HG02884 (cell line): ENCODE data around the gene NUP210.
"Not testable (repeated sequence)": the region's sequence is repeated elsewhere in the genome, so short reads cannot be mapped to it uniquely, and the experiment has no call there.

ENCODE experiments used
- ATAC-seq: cut with Tn5 transposase; IDR thresholded peaks from one replicate; pipeline ENCODE4 v1.9.1; 2021; ENCODE audit warnings: mild to moderate bottlenecking, moderate library complexity; ENCODE audit not compliant: unreplicated experiment

Gene NUP210

DNA sequence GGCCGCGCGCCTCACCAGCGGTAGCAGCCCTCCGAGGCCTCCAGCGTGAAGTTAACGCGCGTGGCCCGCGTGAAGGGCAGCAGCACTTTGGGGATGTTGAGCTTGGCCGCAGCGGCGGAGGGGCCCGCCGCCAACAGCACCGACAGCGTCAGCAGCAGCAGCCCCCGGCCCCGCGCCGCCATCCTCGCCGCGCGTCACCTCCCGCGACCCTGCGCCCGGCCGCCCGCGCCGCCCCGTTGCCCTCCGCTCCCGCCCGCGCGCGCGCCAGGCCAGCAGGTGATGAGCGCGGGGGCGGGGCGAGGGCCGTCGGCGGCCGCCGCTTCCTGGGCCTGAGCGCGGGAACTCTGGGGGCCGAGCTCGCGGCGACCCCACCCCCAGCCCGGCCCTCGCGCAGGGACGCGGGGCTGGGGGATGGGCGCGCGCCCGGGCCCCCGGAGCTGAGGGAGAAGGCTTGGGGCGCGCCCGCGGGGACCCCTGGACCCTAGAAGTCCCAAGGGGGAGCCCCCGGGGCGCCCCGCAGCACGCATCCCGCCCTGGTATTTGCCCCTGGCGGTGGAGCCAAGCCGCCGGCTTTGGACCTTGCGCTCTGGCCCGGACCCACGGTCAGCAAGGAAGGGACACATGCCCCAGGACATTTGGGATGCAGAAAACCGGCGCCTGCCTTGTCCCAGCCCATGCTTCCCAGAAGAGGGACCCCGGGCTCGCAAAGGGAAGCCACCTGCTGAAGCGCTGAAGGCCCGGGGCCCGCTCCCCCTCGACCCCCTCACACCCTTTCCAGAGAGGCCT, at the start of gene NUP210:
Gene NUP210, minus strand, starts transcription at position 278 of the 786 bp plus-strand sequence. Its CDS starts 96 bp downstream, at position 182.
- peak; percentile 45 for ATAC-seq

DNA sequence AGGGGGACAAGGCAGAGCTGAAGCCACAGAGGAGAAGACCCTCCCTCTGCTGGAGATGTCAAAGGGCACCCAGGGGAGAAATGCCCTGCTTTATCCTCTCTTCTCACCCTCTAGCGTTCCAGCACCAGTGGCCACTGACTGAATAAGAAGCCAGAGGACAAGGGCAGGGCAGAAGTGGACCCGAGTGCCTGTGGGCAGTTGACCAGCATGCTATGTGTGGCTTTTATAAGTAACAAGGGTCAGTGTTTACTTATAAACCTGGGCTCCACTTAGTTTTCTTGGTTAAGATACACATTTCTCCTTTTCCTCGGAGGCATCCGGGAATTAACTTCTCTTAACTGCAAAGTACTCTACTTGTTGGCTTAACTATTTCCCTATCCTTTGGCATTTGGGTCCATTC, 46.7 kb upstream of the NUP210 start:
- ATAC-seq: no peak

DNA sequence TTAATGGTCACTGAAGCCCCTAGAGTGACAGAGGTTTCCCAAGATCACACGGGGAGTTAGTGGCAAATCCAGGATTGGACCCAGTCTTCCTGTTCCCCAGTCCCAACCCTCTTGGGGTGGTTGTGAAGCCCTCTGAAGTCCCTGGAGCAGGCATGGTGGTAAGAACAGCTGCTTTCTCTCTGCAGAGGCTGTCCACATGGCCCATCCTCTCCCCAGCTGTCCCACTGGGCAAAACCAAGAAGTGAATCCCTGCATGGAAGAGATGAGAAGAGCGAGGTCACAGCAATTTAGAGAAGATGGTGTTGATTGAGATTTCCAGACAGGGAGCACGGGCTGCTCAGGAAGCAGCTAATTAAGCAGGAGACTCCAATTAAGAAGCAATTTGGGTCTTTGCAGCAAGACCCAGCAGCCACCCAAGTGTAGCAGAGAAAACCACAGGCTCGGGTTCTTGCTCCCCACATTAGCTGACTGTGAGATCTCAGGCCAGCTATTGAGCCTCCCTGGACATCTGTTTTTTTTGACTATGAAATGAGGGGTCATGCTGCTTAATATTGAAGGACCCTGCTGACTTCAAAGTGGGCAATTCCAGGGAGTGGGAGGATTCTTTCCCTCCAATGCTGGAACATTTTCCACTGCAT, 45.2 kb upstream of the NUP210 start:
- no peak for ATAC-seq

DNA sequence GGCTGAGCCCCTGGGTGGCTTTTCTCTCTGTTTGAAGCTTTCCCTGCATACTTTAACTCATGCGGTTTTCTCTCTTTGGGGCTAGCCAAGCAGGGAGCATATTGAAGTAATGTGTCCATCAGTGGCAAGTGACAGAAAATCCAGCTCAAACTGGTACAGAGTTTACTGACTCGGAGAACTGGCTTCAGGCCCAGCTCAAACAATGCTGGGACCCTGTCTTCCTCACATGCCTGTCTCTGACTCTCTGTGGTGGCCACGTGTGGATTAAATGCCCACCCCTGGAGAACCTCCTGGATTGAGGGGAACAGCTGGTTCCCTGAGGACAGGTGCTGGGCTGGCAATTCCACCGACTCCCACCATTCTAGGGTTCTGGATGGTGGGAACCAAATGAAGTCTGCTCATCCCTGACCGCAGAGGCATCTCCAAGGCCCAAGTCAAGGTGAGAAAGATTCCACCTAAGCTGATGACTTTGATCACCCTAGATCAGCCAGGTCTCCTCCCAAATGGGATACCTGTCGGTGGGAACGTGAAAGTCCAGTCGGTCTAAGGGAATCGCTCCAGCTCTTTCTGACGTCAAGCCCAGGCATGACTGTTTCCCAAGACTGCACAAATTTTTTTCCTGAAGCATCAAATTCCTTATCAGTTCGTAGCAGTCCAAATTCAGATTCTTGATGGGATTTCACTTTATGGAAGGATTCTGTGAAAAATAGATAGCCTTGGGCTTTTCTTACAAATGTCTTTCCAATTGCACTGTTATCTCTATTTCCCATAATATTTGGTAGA, 43.7 kb upstream of the NUP210 start:
- no peak for ATAC-seq

DNA sequence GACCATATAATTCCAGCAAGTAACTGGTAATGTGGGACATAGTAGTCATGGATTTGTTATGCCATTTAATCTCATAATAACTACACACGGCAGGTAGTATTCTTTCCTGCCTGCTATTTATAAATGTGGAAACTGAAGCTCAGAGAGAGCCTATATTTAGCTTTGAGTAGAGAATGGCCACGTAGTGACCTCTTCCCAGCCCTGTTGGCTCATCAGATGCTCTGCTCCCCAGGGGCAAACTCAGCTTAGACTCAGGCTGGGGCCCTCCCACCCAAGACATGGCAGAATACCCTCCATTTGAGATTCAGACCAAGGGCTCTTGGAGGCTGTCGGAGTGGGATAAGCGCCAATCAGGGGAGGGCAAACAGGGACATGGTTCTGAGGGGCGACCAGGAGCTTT, 42.7 kb upstream of the NUP210 start:
- no peak for ATAC-seq

DNA sequence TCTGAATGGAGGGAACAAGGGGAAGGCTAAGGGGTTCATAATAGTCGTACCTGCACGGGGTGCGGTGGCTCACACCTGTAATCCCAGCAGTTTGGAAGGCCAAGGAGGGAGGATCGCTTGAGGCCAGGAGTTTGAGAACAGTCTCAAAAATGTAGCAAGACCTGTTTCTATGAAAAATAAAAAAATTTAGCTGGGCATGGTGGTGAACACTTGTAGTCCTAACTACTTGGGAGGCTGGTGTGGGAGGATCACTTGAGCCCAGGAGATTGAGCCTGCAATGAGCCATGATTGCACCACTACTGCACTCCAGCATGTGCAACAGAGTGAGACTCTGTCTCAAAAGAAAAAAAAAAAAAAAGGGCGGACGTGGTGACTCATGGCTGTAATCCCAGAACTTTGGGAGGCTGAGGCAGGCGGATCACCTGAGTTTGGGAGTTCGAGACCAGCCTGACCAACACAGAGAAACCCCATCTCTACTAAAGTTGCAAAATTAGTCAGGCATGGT, 42.1 kb upstream of the NUP210 start:
- ATAC-seq: no peak

DNA sequence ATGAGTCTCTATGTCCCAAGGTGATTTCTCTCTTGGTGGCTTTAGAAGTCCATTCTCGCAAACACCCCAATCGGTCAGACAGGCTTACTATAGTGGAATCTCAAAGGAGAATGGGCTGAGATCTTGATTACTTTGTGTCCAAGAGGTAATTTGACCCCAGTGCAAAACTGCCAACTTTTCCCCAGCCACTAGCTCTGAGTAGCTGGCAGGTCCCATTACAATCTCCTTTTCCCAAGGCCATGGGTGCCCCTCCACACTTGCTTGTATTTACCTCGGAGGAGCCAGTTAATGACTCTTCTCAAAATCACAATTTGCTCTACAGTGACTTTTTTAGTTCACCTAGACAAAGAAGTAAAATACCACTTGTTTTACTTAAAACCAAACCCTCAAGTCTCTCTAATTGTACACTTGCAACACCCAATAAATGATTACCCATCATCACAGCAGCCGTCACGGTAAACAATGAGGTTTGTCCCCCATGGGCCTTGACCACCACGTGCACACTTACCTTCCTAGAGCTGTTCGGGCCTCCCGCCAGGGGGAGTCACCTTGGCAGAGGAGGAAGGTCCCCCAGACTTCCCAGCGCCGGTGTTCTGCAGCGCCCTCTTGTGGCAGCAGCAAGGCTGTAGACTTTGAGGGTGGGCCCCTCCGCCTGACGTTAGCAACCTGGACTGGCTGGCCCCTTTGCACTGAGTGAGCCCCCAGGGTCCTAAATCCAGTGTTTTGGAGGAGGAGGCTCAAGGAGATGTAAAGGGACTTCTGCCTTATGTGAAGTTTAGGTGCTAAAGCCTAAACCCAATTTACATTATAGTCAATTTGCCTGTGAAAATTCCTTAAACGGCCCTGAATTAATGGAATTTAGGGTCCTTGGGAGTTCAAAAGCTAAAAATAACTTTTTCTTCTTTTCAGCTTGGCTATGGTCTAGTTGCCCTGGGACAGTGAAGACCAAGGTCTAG, 41.3 kb upstream of the NUP210 start:
- ATAC-seq: no peak

DNA sequence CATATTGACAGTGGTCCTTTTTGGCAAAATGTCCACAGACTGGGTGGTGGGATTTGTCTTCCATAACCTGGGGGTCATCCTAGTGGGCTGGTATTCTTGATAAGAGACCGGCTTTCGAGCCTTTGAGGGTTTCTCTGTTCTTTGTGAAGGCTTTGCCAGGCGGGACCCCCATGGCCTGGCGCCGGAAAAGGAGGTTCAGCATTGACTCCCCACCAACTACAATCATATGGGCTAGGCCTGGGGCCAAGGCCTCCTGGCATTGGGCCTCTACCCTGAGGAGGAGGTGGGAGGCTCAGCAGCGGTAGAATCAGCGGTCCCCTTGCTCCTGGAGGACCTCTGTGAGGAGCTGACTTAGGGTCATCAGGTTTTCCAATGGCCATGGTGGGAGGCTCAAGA, 40.2 kb upstream of the NUP210 start:
- ATAC-seq: no peak

DNA sequence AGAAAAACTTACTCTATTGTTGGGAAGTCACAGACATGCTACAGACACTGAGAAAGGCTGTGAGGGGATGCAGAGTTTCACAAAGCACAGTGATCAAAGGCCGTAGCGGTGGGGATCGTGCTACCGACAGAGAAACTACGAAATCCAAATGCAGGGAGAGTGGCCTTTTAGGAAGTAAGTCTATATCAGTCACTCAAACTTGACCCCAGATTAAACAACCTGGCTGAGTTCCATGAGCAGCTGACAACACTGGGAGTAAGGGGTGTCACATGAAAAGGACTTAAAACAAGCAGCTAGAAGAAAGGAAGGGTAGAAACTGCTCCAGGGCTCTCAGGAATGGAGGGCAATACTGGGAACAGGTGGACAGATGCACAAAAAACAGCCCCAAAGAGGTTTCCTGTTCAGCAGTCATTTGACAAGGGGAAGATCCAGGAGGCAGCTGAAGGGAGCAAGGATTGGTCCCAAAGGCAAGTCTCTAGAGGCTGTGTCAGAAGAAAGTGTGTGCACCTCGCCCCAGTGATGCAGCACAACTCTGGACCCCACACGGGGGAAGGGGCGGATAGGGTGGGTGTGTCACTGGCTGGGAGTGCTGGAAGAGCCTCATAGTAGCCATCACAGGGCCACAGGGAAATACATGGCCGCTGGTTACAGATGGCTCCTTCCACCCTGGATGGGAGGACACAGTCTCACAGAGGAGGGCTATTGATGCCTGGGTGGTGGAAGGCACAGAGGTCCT, 39.7 kb upstream of the NUP210 start:
- no peak for ATAC-seq

DNA sequence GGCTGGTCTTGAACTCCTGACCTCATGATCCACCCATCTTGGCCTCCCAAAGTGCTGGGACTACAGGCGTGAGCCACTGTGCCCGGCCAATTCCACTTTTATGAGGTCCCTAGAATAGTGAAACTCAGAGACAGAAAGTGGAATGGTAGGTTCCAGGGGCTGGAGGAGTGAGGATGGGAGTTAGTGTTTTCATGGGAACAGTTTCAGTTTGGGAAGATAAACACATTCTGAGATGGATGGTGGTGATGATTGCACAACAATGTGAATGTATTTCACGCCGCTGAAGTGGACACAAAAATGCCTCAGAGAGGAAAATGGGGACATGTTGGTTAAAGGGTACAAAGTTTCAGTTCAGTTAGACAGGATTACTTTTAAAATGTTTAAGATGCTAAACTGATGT, 37.5 kb upstream of the NUP210 start:
- no peak for ATAC-seq

DNA sequence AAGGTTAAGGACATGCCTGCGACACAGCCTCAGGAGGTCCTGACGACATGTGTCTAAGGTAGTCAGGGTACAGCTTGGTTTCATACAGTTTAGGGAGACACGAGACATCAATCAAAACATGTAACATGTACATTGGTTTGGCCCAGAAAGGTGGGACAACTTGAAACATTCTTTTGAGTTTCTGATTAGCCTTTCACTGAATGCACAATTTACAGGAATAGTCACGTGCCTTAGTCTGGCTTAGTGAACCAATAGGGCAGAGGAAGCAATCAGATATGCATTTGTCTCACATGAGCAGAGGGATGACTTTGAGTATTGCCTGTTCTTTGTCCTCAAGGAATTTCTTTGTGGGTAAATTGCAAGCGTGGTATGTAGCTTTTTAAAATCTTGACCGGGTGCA, 35.5 kb upstream of the NUP210 start:
- ATAC-seq: no peak

DNA sequence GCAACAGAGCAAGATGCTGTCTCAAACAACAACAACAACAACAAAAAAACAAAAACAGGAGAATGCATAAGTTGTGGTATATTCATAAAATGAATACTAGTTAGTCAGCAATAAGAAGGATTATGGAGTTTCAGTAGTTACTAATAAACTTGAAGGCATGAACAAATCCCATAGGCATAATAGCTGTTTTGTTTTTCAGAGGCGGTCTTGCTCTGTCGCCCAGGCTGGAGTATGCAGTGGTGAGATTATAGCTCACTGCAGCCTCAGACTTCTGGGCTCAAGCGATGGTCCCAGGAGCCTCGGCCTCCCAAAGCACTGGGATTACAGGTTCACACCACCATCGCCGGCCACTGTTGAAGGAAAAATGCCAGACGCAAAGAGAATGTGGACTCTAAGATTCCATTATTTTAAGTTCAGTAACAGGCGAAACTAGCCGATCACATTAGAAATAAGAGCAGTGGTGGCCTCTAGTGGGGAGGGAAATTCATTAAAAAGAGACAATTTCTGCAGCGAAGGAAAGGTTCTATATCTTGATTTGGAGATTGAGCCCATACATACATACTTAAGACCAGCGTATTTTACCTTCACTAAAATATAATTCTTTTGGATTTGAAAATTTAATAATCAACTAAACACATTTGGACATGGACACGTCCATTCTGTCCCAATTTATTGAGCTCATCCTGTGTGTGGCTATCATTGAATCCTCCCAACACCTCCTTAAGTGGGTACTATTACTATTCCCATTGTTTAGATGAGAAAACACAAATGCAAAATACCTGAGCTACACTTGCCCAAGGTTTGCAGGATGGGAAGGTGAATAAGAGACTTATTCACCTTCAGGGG, 32.6 kb upstream of the NUP210 start:
- ATAC-seq: no peak

DNA sequence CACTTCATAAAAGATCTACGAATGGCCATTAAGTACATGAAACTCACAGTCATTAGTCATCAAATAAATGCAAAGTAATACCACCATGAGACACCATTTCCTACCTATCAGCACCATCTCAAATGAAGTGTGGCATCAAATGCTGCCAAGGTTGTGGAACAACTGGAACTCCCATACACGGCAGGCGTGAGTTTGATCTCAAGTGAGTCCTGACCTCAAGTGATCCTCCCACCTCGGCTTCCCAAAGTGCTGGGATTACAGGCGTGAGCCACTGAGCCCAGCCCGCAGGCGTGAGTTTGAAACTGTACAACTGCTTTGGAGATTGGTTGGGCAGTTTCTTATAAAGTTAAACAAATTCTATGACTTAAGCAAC, 31.2 kb upstream of the NUP210 start:
- peak; percentile 14 for ATAC-seq

DNA sequence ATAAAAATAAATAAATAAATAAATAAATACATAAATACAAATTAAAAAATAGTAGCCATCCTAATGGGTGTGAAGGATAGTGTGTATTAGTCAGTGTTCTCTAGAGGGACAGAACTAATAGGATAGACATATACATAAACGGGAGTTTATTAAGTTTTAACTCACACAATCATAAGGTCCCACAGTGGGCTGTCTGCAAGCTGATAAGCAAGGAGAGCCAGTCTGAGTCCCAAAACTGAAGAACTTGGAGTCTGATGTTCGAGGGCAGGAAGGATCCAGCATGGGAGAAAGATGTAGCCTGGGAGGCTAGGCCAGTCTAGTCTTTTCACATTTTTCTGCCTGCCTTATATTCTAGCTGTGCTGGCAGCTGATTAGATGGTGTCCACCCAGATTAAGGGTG, 22.8 kb upstream of the NUP210 start:
- not testable (repeated sequence) for ATAC-seq

DNA sequence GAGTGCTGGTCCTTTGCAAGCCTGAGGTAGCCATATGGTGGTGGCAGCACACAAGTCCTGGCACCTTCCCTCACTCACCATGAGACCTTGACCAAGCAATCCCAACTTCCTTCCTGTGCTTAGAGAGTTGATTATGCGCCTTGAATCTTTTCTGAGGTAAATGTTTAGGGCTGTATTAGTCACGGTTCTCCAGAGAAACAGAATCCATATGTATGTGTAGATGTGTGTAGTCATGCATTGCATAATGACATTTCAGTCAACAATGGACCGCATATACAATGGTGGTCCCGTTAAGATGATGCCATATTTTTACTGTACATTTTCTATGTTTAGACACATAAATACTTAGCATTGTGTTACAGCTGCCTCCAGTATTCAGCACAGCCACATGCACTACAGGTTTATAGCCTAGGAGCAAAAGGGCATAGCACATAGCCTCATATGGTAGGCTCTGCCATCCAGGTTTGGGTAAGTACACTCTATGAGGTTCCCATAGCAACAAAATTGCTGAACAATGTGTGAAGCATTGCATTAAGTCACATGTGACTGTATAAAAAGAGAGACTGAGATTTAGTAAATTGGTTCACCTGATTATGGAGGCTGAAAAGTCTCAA, 20.2 kb upstream of the NUP210 start:
- no peak for ATAC-seq

DNA sequence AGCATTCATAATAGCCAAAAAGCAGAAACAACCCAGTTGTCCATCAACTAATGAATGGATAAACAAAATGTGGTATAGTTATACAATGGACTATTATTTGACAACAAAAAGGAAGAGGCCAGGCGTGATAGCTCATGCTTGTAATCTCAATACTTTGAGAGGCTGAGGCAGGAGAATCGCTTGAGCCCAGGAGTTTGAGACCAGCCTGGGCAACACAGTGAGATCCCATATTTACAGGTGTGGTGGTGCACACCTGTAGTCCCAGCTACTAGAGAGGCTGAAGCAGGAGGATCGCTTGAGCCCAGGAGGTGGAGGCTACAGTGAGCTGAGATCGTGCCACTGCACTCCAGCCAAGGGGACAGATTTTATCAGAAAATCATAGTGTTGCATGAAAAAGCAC, 16.1 kb upstream of the NUP210 start:
- ATAC-seq: not testable (repeated sequence)

DNA sequence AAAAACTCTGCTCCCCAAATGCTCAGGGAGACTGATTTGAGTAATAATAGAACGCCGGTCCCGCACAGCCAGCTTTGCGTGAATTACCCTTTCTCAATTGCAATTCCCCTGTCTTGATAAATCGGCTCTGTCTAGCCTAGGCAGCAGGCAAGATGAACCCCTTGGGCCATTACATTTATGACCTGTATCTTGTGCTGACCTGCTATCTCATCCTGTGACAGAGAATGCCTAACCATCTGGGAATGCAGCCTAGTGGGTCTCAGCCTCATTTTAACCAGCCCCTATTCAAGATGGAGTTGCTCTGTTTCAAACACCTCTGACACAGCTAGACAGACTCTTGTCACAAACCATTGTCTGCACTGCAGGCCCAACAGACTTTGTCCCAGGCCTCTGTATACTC, 13.8 kb upstream of the NUP210 start:
- ATAC-seq: no peak

DNA sequence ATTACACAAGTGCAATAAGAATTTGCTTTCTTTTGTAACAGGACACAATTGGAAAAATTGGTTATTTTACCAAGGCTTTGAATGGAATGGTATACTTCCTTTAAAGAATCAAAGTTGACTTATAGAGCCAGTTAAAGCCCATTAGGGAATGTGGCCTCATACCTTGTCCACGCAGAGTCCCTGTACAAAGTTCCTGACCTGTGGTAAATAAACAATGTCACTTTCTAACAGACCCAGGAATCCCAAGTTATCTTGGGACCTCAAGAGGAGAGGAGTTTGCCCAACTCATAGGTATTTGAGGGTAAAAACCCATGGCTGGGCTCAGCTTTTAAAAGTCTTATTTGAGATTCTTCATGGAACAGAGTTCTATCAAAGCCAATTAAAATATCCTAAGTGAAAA, 12.0 kb upstream of the NUP210 start:
- no peak for ATAC-seq
